H1 (cell line): ENCODE measurements around the gene ST14. TPM values are rescaled to one million over a fixed set of nuclear protein-coding genes. Genes with fewer than 3 reads are reported as not detected.

Experiments
- CTCF ChIA-PET: fragments of 300-600 bp; sonication (Branson Sonifier 250); formaldehyde crosslinking; loops from one replicate; lab custom pipeline; 2021; ENCODE audit not compliant: partially characterized antibody; lab: Charles Lee
- POLR2A ChIA-PET: fragments of 300-600 bp; sonication (Branson Sonifier 250); formaldehyde crosslinking; loops from one replicate; lab custom pipeline; 2021; ENCODE audit warnings: inconsistent platforms; ENCODE audit not compliant: partially characterized antibody; lab: Charles Lee
- DNase-seq, 2 experiments: peaks; one replicate each; pipeline versions ENCODE4 v3.0.0 to v3.0.0-alpha.2; 2010 to 2022; ENCODE audit warnings: low spot score in 2 of 2, low read depth in 1 of 2, mixed read lengths in 1 of 2
- FAIRE-seq: peaks from 2 replicates; lab custom pipeline; 2011; peaks lifted over from hg19 to GRCh38; lab: Jason Lieb, UNC
- H2AFZ ChIP-seq: 2 replicates; pipeline ENCODE4 v1.8.1; 2012; ENCODE audit warnings: low read length, inconsistent platforms
- H2AK5ac ChIP-seq: 2 replicates; pipeline ENCODE4 v1.6.1; 2013; ENCODE audit warnings: low read depth, low read length
- H2BK120ac ChIP-seq: replicated peaks from 2 replicates; pipeline ENCODE3; 2013; ENCODE audit warnings: low read depth, low read length, inconsistent platforms
- H2BK12ac ChIP-seq: 2 replicates; pipeline ENCODE4 v1.6.1; 2013; ENCODE audit warnings: low read depth, low read length
- H2BK15ac ChIP-seq: 2 replicates; pipeline ENCODE4 v1.6.1; 2013; ENCODE audit warnings: low read length
- H2BK20ac ChIP-seq: 2 replicates; pipeline ENCODE4 v1.6.1; 2013; ENCODE audit warnings: low read length
- H2BK5ac ChIP-seq: 2 replicates; pipeline ENCODE4 v1.6.1; 2013; ENCODE audit warnings: low read depth, low read length
- H3K14ac ChIP-seq: 2 replicates; pipeline ENCODE4 v1.6.1; 2013; ENCODE audit warnings: inconsistent platforms; ENCODE audit not compliant: insufficient read length
- H3K18ac ChIP-seq: 2 replicates; pipeline ENCODE4 v1.6.1; 2013; ENCODE audit warnings: low read length; ENCODE audit errors: extremely low read depth
- H3K23ac ChIP-seq: 2 replicates; pipeline ENCODE4 v1.6.1; 2013; ENCODE audit warnings: inconsistent platforms; ENCODE audit not compliant: insufficient read length
- H3K23me2 ChIP-seq: 2 replicates; pipeline ENCODE4 v1.6.1; 2013; ENCODE audit warnings: low read depth, low read length
- H3K27ac ChIP-seq: 2 replicates; pipeline ENCODE4 v1.6.1; 2011; ENCODE audit warnings: low read depth, low read length, inconsistent platforms
- H3K27me3 ChIP-seq, 4 experiments: replicated peaks in 1 of 4; 1 replicate in 1 of 4; 2 replicates in 3 of 4; pipeline versions ENCODE4 v1.6.1 to v1.8.1; 2011 to 2013; ENCODE audit warnings: low read length in 3 of 4, mild to moderate bottlenecking in 3 of 4, inconsistent platforms in 2 of 4, mixed read lengths in 2 of 4, moderate library complexity in 1 of 4; ENCODE audit not compliant: control insufficient read depth in 3 of 4, insufficient read depth in 3 of 4; ENCODE audit errors: extremely low read depth in 1 of 4
- H3K36me3 ChIP-seq, 4 experiments: 2 replicates each; pipeline versions ENCODE4 v1.6.1 to v1.8.1; 2011 to 2013; ENCODE audit warnings: mild to moderate bottlenecking in 4 of 4, low read length in 3 of 4, moderate library complexity in 2 of 4, control low read depth in 1 of 4, inconsistent platforms in 1 of 4; ENCODE audit not compliant: insufficient read depth in 4 of 4, control insufficient read depth in 2 of 4
- H3K4ac ChIP-seq: replicated peaks from 2 replicates; pipeline ENCODE3; 2013; ENCODE audit warnings: low read length, low read depth, mixed read lengths, inconsistent platforms; ENCODE audit not compliant: insufficient read length
- H3K4me1 ChIP-seq, 4 experiments: replicated peaks in 1 of 4; 1 replicate in 1 of 4; 2 replicates in 3 of 4; pipeline versions ENCODE4 v1.6.1 to v1.8.1; 2011 to 2013; ENCODE audit warnings: low read length in 3 of 4, inconsistent platforms in 2 of 4, mixed read lengths in 1 of 4; ENCODE audit not compliant: insufficient read depth in 4 of 4, control insufficient read depth in 3 of 4
- H3K4me2 ChIP-seq, 2 experiments: 2 replicates each; pipeline versions ENCODE4 v1.6.1 to v1.8.1; 2011 to 2013; ENCODE audit warnings: low read depth in 2 of 2, low read length in 2 of 2, control low read depth in 1 of 2, inconsistent platforms in 1 of 2, mild to moderate bottlenecking in 1 of 2; ENCODE audit not compliant: insufficient read depth in 1 of 2
- H3K4me3 ChIP-seq, 4 experiments: fragments of 200-600, 300-600 bp in 1 of 4; sonication (generic), shearing (Covaris generic), sonication (Bioruptor Twin) in 1 of 4; 2 replicates each; pipeline versions ENCODE4 v1.5.1 to v1.8.1; 2011 to 2016; ENCODE audit warnings: low read length in 4 of 4, low read depth in 3 of 4, control low read depth in 2 of 4, inconsistent platforms in 2 of 4, mild to moderate bottlenecking in 2 of 4, mixed read lengths in 1 of 4, moderate library complexity in 1 of 4; ENCODE audit not compliant: insufficient read depth in 2 of 4; ENCODE audit errors: extremely low read depth in 1 of 4
- H3K56ac ChIP-seq: replicated peaks from 2 replicates; pipeline ENCODE3; 2013; ENCODE audit warnings: low read depth, mild to moderate bottlenecking, mixed read lengths, low read length, inconsistent platforms; ENCODE audit not compliant: insufficient read length
- H3K79me1 ChIP-seq: 2 replicates; pipeline ENCODE4 v1.6.1; 2013; ENCODE audit warnings: low read depth, low read length, control low read depth
- H3K79me2 ChIP-seq, 2 experiments: 2 replicates each; pipeline versions ENCODE4 v1.6.1 to v1.8.1; 2012 to 2013; ENCODE audit warnings: low read length in 2 of 2, mild to moderate bottlenecking in 2 of 2, inconsistent platforms in 1 of 2; ENCODE audit not compliant: insufficient read depth in 2 of 2, control insufficient read depth in 1 of 2
- H3K9ac ChIP-seq, 4 experiments: replicated peaks in 1 of 4; 1 replicate in 1 of 4; 2 replicates in 3 of 4; pipeline versions ENCODE4 v1.6.1 to v1.8.1; 2011 to 2013; ENCODE audit warnings: low read depth in 3 of 4, low read length in 3 of 4, control low read depth in 2 of 4, mild to moderate bottlenecking in 2 of 4, moderate library complexity in 2 of 4, inconsistent platforms in 1 of 4; ENCODE audit errors: extremely low read depth in 1 of 4
- H3K9me3 ChIP-seq, 2 experiments: 2 replicates each; pipeline versions ENCODE4 v1.6.1 to v1.8.1; 2012 to 2013; ENCODE audit warnings: mild to moderate bottlenecking in 2 of 2, moderate library complexity in 2 of 2, control low read depth in 1 of 2, inconsistent platforms in 1 of 2, low read depth in 1 of 2, low read length in 1 of 2, mixed read lengths in 1 of 2; ENCODE audit not compliant: insufficient read depth in 2 of 2
- H4K20me1 ChIP-seq, 2 experiments: replicated peaks in 1 of 2; 2 replicates each; pipeline versions ENCODE3 to v1.8.1; 2011 to 2013; ENCODE audit warnings: inconsistent platforms in 2 of 2, low read length in 2 of 2, mild to moderate bottlenecking in 1 of 2; ENCODE audit not compliant: insufficient read depth in 2 of 2, control insufficient read depth in 1 of 2
- H4K5ac ChIP-seq: 2 replicates; pipeline ENCODE4 v1.6.1; 2013; ENCODE audit warnings: low read length, low read depth, mixed read lengths, inconsistent platforms; ENCODE audit not compliant: insufficient read length
- H4K8ac ChIP-seq: 2 replicates; pipeline ENCODE4 v1.8.0; 2013; ENCODE audit warnings: mild to moderate bottlenecking, moderate library complexity, low read length, inconsistent platforms; ENCODE audit not compliant: insufficient read depth; ENCODE audit errors: extremely low read depth
- H4K91ac ChIP-seq: replicated peaks from 2 replicates; pipeline ENCODE3; 2013; ENCODE audit warnings: low read length, mixed read lengths, inconsistent platforms; ENCODE audit not compliant: insufficient read length
- ATF3 ChIP-seq: IDR thresholded peaks from 2 replicates; pipeline ENCODE4 v1.6.1; 2011; ENCODE audit warnings: low read depth, mild to moderate bottlenecking, low read length; ENCODE audit not compliant: insufficient read depth
- CREB1 ChIP-seq: IDR thresholded peaks from 2 replicates; pipeline ENCODE4 v1.6.1; 2012; ENCODE audit warnings: inconsistent platforms
- TCF12 ChIP-seq: IDR thresholded peaks from 2 replicates; pipeline ENCODE4 v1.6.1; 2011; ENCODE audit warnings: low read depth, mild to moderate bottlenecking, low read length
- USF2 ChIP-seq: IDR thresholded peaks from 2 replicates; pipeline ENCODE4 v1.6.1; 2011; ENCODE audit warnings: low read length, improper control_type of control experiment
- WGBS, 2 experiments: shearing (Covaris generic) in 1 of 2; methylation state at CpG; one replicate each; pipeline versions ENCODE4 v1.1.6 to v1.1.7; 2013 to 2015; ENCODE audit warnings: low lambda C conversion rate in 2 of 2, mixed read lengths in 2 of 2, inconsistent platforms in 1 of 2, low coverage in 1 of 2, missing lambda C conversion rate in 1 of 2; ENCODE audit not compliant: insufficient replicate concordance in 2 of 2, insufficient coverage in 1 of 2, insufficient read length in 1 of 2; ENCODE audit errors: extremely low coverage in 1 of 2, missing lambda C conversion rate in 1 of 2; 5-methylcytosine and 5-hydroxymethylcytosine counted together
- polyA plus RNA-seq, 7 experiments: library from polyadenylated mRNA; depleted of rRNA in 3 of 7; stranded (reverse) in 5 of 7; unstranded in 2 of 7; fragments of >200 nt in 5 of 7; fragments of 200-250 nt in 2 of 7; gene quantifications; 1 replicate in 5 of 7; 2 replicates in 1 of 7; 4 replicates in 1 of 7; pipeline versions ENCODE4 v1.2.1 to v1.2.3, GENCODE V29; 2011 to 2013; ENCODE audit warnings: missing spikeins in 2 of 7, mixed read lengths in 2 of 7
- total RNA-seq: library from RNA; stranded (reverse); fragmentation: NEBNext Ultra II Directional; extraction: Animal tissue kit (Norgen Biotek cat#: 25700); gene quantifications from 2 replicates; pipeline ENCODE4 v1.2.1, GENCODE V29; 2021

Gene ST14
- total and polyA plus RNA-seq, 2 of the 8 experiments (the other 6 are each of a cell fraction or from before 2014, with no cell fraction given): 22.4 to 24.9 TPM

- 95% methylated on average over 2 of the region's 2 CpGs; no CpG with 5 or more reads in 1 of the 2 experiments for WGBS, 2 experiments
- no peak overlapping the region for H2BK12ac ChIP-seq
- ChIA-PET POLR2A (no interaction called here), CTCF (interaction anchor here (0.6 to 5.2 kb wide), 6 partner anchors 13 to 1956 kb away, joined by 3 to 64 read pairs (median 5); no protein-coding TSS in a partner anchor)
- no peak overlapping the region for H3K23ac ChIP-seq
- no peak overlapping the region for H2BK20ac ChIP-seq
- H2BK5ac ChIP-seq: no peak overlapping the region
- H2BK120ac ChIP-seq: no peak overlapping the region
- peaks cover 0 to 5% of the 10 kb centered on the region in 2 experiments; a peak in 1 of 4 replicates for H3K79me2 ChIP-seq
- H2AFZ ChIP-seq: no peak overlapping the region
- DNase-seq (no peak), FAIRE-seq (no peak)
- peaks cover 0 to 11% of the 10 kb centered on the region in 2 experiments; a peak in 3 of 4 replicates for H3K9me3 ChIP-seq
- H4K20me1 ChIP-seq: peaks cover 3 to 4% of the 10 kb centered on the region in 2 experiments
- no peak overlapping the region for H3K27ac ChIP-seq
- H3K36me3 ChIP-seq: peaks cover 42 to 81% (median 70%) of the 10 kb centered on the region in 4 experiments
- H2BK15ac ChIP-seq: no peak overlapping the region
- H3K79me1 ChIP-seq: peaks cover 5% of the 10 kb centered on the region
- H3K4me2 ChIP-seq: no peak overlapping the region
- no peaks in the 10 kb centered on the region; the same call in 1 of the 2 replicates for H3K23me2 ChIP-seq
- no peak overlapping the region for H3K56ac ChIP-seq
- TF ChIP-seq USF2 (no peak), ATF3 (no peak), TCF12 (no peak), CREB1 (no peak)
- H3K4ac ChIP-seq: no peak overlapping the region
- H3K4me3 ChIP-seq: no peak overlapping the region
- H2AK5ac ChIP-seq: no peak overlapping the region
- no peak overlapping the region for H3K9ac ChIP-seq
- H3K27me3 ChIP-seq: no peaks in the 10 kb centered on the region
- no peak overlapping the region for H3K18ac ChIP-seq
- H4K91ac ChIP-seq: no peak overlapping the region
- H3K14ac ChIP-seq: no peak overlapping the region
- H4K5ac ChIP-seq: no peak overlapping the region
- no peak overlapping the region for H4K8ac ChIP-seq
- no peaks in the 10 kb centered on the region for H3K4me1 ChIP-seq
Observed at GRCh38 chr11:130128626-130129025, 31.0 kb upstream of the ST14 start.
